ENCODE results near the gene SUMO3. TPM values are rescaled to one million over a fixed set of nuclear protein-coding genes. Genes with fewer than 3 reads are reported as not detected.

SUMO3 gene
- polyA plus RNA-seq, 1 of the 3 experiments (the other 2 are of a cell fraction), result 125 TPM

GRCh38 chr21:44783020-44783696, 34.7 kb downstream of the SUMO3 start:
- peaks cover 76% of the 10 kb centered on the region for H3K79me2 ChIP-seq (ENCODE audit: insufficient read depth)
- H2AFZ ChIP-seq (ENCODE audit: low read depth), result no peak overlapping the region
- H3K36me3 ChIP-seq (replicated peaks in 1 of 2; ENCODE audit: control insufficient read depth in 1 of 2, insufficient read depth in 2 of 2, low read length in 1 of 2), result peaks cover 24 to 43% of the 10 kb centered on the region in 2 experiments
- H3K9me2 ChIP-seq, result no peaks in the 10 kb centered on the region
- no peak for DNase-seq
- H3K4me3 ChIP-seq (ENCODE audit: low read depth in 2 of 2, low read length in 1 of 2), result no peak overlapping the region
- WGBS (ENCODE audit: low lambda C conversion rate), result 96% methylated on average over 5 of the region's 5 CpGs
- no peak for TF ChIP-seq RXRA (IDR thresholded peaks at IDR 0.05; ENCODE audit: borderline replicate concordance, low read depth)
- TF ChIP-seq RFX5 (IDR thresholded peaks at IDR 0.05; ENCODE audit: low read length), result peak; percentile 21; the same call in 1 of the 2 replicates
- H3K27me3 ChIP-seq (ENCODE audit: insufficient read depth), result no peaks in the 10 kb centered on the region
- ChIA-PET POLR2A (no interaction called here), CTCF (interaction anchor here (2.5 kb wide), 1 partner anchor 10 kb away, joined by 23 read pairs; no protein-coding TSS in a partner anchor)
- no peaks in the 10 kb centered on the region for H3K9me3 ChIP-seq
- peaks cover 64% of the 10 kb centered on the region for H4K20me1 ChIP-seq (ENCODE audit: insufficient read depth)
- no peaks in the 10 kb centered on the region for H3F3A ChIP-seq (replicated peaks; ENCODE audit: insufficient read depth)
- no peak overlapping the region for H3K27ac ChIP-seq (ENCODE audit: low read depth in 2 of 2, low read length in 1 of 2)
- H3K9ac ChIP-seq, result no peak overlapping the region
- H3K4me1 ChIP-seq (ENCODE audit: control insufficient read depth in 1 of 2, insufficient read depth in 2 of 2, low read depth in 1 of 2, low read length in 1 of 2), result peaks cover 0 to 19% of the 10 kb centered on the region in 2 experiments; a peak in 2 of 4 replicates
- H3K4me2 ChIP-seq, result no peak overlapping the region

GRCh38 chr21:44780767-44781459, 36.9 kb downstream of the SUMO3 start:
- CTCF ChIA-PET, result interaction anchor here (1.1 to 3.1 kb wide), 2 partner anchors 12 to 16 kb away, joined by 3 to 15 read pairs; no protein-coding TSS in a partner anchor
- WGBS (ENCODE audit: low lambda C conversion rate), result 97% methylated on average over 16 of the region's 16 CpGs
- Histone ChIP-seq H3K9ac (no peak overlapping the region), H3K79me2 (ENCODE audit: insufficient read depth) (peaks cover 66% of the 10 kb centered on the region; the same call in 1 of the 2 replicates), H3K4me3 (ENCODE audit: low read depth in 2 of 2, low read length in 1 of 2) (no peak overlapping the region), H3K4me1 (ENCODE audit: control insufficient read depth in 1 of 2, insufficient read depth in 2 of 2, low read depth in 1 of 2, low read length in 1 of 2) (peaks cover 0 to 19% of the 10 kb centered on the region in 2 experiments; a peak in 2 of 4 replicates), H3K9me3 (no peaks in the 10 kb centered on the region), H3F3A (replicated peaks; ENCODE audit: insufficient read depth) (no peaks in the 10 kb centered on the region), H3K36me3 (replicated peaks in 1 of 2; ENCODE audit: control insufficient read depth in 1 of 2, insufficient read depth in 2 of 2, low read length in 1 of 2) (peaks cover 34 to 52% of the 10 kb centered on the region in 2 experiments), H3K4me2 (no peak overlapping the region), H3K27me3 (ENCODE audit: insufficient read depth) (no peaks in the 10 kb centered on the region), H3K27ac (ENCODE audit: low read depth in 2 of 2, low read length in 1 of 2) (peak overlapping the region in 1 of 2 experiments; percentile 34; a peak in 1 of 4 replicates), H4K20me1 (ENCODE audit: insufficient read depth) (peaks cover 42% of the 10 kb centered on the region), H3K9me2 (no peaks in the 10 kb centered on the region), H2AFZ (ENCODE audit: low read depth) (no peak overlapping the region)
- POLR2A ChIA-PET, result no interaction called here
- TF ChIP-seq TEAD4 (IDR thresholded peaks at IDR 0.05; ENCODE audit: borderline replicate concordance, insufficient read depth) (no peak), EZH2phosphoT487 (IDR thresholded peaks at IDR 0.05; ENCODE audit: borderline replicate concordance, low read depth) (no peak), FOXJ3 (CRISPR knock-in tag; IDR thresholded peaks at IDR 0.05) (no peak), POLR2AphosphoS5 (IDR thresholded peaks at IDR 0.05; ENCODE audit: low read depth, low read length) (no peak), YY1 (IDR thresholded peaks at IDR 0.05; ENCODE audit: low read depth) (no peak), USF1 (IDR thresholded peaks at IDR 0.05; ENCODE audit: borderline replicate concordance, low read depth) (no peak), SMC3 (IDR thresholded peaks at IDR 0.05; ENCODE audit: low read depth, low read length) (no peak), IRF3 (IDR thresholded peaks at IDR 0.05; ENCODE audit: low read depth, low read length) (no peak), RCOR1 (IDR thresholded peaks at IDR 0.05; ENCODE audit: low read length) (no peak), NFIC (IDR thresholded peaks at IDR 0.05; ENCODE audit: borderline replicate concordance) (no peak), MAX (IDR thresholded peaks at IDR 0.05; ENCODE audit: low read depth) (no peak), MXI1 (IDR thresholded peaks at IDR 0.05; ENCODE audit: low read depth, low read length) (no peak)
- TF ChIP-seq, protein P1, sequence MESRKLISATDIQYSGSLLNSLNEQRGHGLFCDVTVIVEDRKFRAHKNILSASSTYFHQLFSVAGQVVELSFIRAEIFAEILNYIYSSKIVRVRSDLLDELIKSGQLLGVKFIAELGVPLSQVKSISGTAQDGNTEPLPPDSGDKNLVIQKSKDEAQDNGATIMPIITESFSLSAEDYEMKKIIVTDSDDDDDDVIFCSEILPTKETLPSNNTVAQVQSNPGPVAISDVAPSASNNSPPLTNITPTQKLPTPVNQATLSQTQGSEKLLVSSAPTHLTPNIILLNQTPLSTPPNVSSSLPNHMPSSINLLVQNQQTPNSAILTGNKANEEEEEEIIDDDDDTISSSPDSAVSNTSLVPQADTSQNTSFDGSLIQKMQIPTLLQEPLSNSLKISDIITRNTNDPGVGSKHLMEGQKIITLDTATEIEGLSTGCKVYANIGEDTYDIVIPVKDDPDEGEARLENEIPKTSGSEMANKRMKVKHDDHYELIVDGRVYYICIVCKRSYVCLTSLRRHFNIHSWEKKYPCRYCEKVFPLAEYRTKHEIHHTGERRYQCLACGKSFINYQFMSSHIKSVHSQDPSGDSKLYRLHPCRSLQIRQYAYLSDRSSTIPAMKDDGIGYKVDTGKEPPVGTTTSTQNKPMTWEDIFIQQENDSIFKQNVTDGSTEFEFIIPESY (IDR thresholded peaks at IDR 0.05; ENCODE audit: borderline replicate concordance, low read depth), result no peak
- TF ChIP-seq, protein P2, sequence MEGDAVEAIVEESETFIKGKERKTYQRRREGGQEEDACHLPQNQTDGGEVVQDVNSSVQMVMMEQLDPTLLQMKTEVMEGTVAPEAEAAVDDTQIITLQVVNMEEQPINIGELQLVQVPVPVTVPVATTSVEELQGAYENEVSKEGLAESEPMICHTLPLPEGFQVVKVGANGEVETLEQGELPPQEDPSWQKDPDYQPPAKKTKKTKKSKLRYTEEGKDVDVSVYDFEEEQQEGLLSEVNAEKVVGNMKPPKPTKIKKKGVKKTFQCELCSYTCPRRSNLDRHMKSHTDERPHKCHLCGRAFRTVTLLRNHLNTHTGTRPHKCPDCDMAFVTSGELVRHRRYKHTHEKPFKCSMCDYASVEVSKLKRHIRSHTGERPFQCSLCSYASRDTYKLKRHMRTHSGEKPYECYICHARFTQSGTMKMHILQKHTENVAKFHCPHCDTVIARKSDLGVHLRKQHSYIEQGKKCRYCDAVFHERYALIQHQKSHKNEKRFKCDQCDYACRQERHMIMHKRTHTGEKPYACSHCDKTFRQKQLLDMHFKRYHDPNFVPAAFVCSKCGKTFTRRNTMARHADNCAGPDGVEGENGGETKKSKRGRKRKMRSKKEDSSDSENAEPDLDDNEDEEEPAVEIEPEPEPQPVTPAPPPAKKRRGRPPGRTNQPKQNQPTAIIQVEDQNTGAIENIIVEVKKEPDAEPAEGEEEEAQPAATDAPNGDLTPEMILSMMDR (IDR thresholded peaks at IDR 0.05), result no peak
- TF ChIP-seq, protein P3, sequence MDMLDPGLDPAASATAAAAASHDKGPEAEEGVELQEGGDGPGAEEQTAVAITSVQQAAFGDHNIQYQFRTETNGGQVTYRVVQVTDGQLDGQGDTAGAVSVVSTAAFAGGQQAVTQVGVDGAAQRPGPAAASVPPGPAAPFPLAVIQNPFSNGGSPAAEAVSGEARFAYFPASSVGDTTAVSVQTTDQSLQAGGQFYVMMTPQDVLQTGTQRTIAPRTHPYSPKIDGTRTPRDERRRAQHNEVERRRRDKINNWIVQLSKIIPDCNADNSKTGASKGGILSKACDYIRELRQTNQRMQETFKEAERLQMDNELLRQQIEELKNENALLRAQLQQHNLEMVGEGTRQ (IDR thresholded peaks at IDR 0.05; ENCODE audit: borderline replicate concordance, low read depth, low read length), result no peak
- DNase-seq, result no peak

Measured in SK-N-SH (cell line).